ENCODE results near the gene RNF112. TPM values are rescaled to one million over a fixed set of nuclear protein-coding genes. Genes with fewer than 3 reads are reported as not detected.

RNF112 gene
- total and polyA plus RNA-seq, 2 of the 13 experiments (the other 11 are each of a cell fraction or from before 2014, with no cell fraction given) = 0.05 TPM; not detected in 1

GRCh38 chr17:19362277-19363113, 48.5 kb upstream of the RNF112 start, which contains the start of gene B9D1 (continued):
- TF ChIP-seq ZNF468 (CRISPR knock-in tag; IDR thresholded peaks at IDR 0.05) (0 out of 2 replicates have a peak, but pooled peaks have one; percentile 54), ZNF160 (CRISPR knock-in tag; IDR thresholded peaks at IDR 0.05) (no peak), ZNF260 (CRISPR knock-in tag; IDR thresholded peaks at IDR 0.05; ENCODE audit: borderline replicate concordance, low read depth) (no peak), ZNF256 (CRISPR knock-in tag; conservative IDR thresholded peaks at IDR 0.05) (no peak), ZNF333 (CRISPR knock-in tag; IDR thresholded peaks at IDR 0.05; ENCODE audit: borderline replicate concordance) (no peak), MATR3 (CRISPR knock-in tag; IDR thresholded peaks at IDR 0.05) (no peak), ZNF878 (CRISPR knock-in tag; IDR thresholded peaks at IDR 0.05) (no peak), TBX3 (IDR thresholded peaks at IDR 0.05; ENCODE audit: borderline replicate concordance) (peak; percentile 80; the same call in 1 of the 2 replicates), ZNF382 (CRISPR knock-in tag; IDR thresholded peaks at IDR 0.05; ENCODE audit: borderline replicate concordance) (no peak), PAWR (CRISPR knock-in tag; IDR thresholded peaks at IDR 0.05; ENCODE audit: borderline replicate concordance) (no peak; the same call in 1 of the 2 replicates), KLF9 (CRISPR knock-in tag; IDR thresholded peaks at IDR 0.05; ENCODE audit: low read depth) (peak; percentile 46; the same call in 1 of the 2 replicates), ZNF672 (CRISPR knock-in tag; IDR thresholded peaks at IDR 0.05) (no peak), TSC22D2 (CRISPR knock-in tag; IDR thresholded peaks at IDR 0.05; ENCODE audit: borderline replicate concordance) (0 out of 2 replicates have a peak, but pooled peaks have one; percentile 27), MIXL1 (CRISPR knock-in tag; IDR thresholded peaks at IDR 0.05) (peak; percentile 52; the same call in 1 of the 2 replicates), ZNF367 (CRISPR knock-in tag; IDR thresholded peaks at IDR 0.05; ENCODE audit: borderline replicate concordance) (no peak), ZGPAT (CRISPR knock-in tag; IDR thresholded peaks at IDR 0.05) (peak; percentile 76), ZSCAN25 (CRISPR knock-in tag; IDR thresholded peaks at IDR 0.05) (0 out of 2 replicates have a peak, but pooled peaks have one; percentile 48), FOXJ3 (CRISPR knock-in tag; IDR thresholded peaks at IDR 0.05; ENCODE audit: borderline replicate concordance) (no peak), ZFAT (CRISPR knock-in tag; conservative IDR thresholded peaks at IDR 0.05) (no peak), ZNF44 (CRISPR knock-in tag; IDR thresholded peaks at IDR 0.05) (no peak), E2F5 (CRISPR knock-in tag; conservative IDR thresholded peaks at IDR 0.05) (no peak; the same call in 1 of the 2 replicates), MED13 (CRISPR knock-in tag; IDR thresholded peaks at IDR 0.05) (no peak), LRRFIP1 (CRISPR knock-in tag; conservative IDR thresholded peaks at IDR 0.05) (no peak), SNAPC5 (CRISPR knock-in tag; IDR thresholded peaks at IDR 0.05; ENCODE audit: borderline replicate concordance) (no peak; the same call in 1 of the 2 replicates), DPF2 (CRISPR knock-in tag; IDR thresholded peaks at IDR 0.05; ENCODE audit: borderline replicate concordance, low read depth) (no peak), NR2F6 (IDR thresholded peaks at IDR 0.05) (no peak), NR2F6 (CRISPR knock-in tag; IDR thresholded peaks at IDR 0.05) (peak; percentile 30; the same call in 1 of the 2 replicates)

All from HepG2 (cell line).